Sciatic nerve (tissue), 2 donors: Measurements from ENCODE around the gene FGFRL1. TPM values are rescaled to one million over a fixed set of nuclear protein-coding genes. Genes with fewer than 3 reads are reported as not detected.
A peak's percentile ranks its signal among the peaks of the same experiment; 100 is the strongest.
"Not testable (repeated sequence)": the region's sequence is repeated elsewhere in the genome, so short reads cannot be mapped to it uniquely, and the experiment has no call there.

ENCODE experiments used
- ATAC-seq: fragments of 200-7000 bp; cut with Tn5 transposase; one replicate; pipeline ENCODE4 v1.9.1; 2020; ENCODE audit warnings: mild to moderate bottlenecking, moderate library complexity
- DNase-seq: peaks from one replicate; pipeline ENCODE4 v3.0.0-alpha.2; 2020; ENCODE audit warnings: low spot score
- intact Hi-C: fragments of 100-400 bp; cut with DNase I; formaldehyde crosslinking; loops from one replicate; pipeline ENCODE4 v1.14.2; 2022
- total RNA-seq: library from RNA; stranded (reverse); fragmentation: NEBNext Ultra II Directional; extraction: Animal tissue kit (Norgen Biotek cat#: 25700); gene quantifications from one replicate; pipeline ENCODE4 v1.2.1, GENCODE V29; 2021
- donor health status: DM: no; HTN: no; CAD: no.
- donor health status: DM: no; HTN: no; CAD: no.

The FGFRL1 gene
- total RNA-seq, 1 donor from 2014 or later: 16.6 TPM

DNA sequence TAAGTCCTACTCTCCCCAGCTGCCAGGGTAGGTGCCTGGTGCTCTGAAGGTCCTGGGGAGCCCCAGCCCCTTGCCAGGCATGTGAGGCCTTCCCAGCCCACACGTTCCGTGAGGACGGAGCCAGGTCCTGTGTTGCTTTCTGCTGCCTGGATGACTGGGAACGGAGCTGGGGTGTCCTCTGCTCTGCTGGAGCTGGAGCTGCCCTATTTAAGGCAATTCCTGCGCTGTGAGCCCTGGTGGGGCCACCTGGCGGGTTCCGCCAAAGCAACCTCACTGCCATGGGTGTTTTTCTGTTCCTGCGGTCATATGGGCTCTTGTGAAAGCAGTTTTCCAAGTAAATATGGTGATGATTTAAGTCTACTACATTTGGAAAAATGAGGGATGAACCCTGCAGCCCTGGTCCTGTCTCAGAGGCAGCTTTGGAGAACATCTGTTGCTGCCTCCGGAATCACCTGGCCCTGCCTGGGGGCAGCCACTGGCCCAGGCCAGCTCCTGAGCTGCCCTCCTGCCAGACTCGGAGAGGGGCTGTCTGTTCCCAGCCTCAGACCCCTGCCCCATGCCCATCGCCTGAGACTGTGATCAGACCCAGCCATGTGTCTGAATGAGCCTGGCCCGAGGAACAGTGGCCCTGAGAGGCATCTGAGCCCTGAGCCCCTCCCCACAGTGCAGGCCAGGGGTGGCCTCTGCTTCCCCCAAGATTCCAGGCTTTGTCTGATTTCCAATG, 33.2 kb downstream of the FGFRL1 start:
- ATAC-seq (no peak), DNase-seq (peak; percentile 61)
- intact Hi-C loops: no loop called here

DNA sequence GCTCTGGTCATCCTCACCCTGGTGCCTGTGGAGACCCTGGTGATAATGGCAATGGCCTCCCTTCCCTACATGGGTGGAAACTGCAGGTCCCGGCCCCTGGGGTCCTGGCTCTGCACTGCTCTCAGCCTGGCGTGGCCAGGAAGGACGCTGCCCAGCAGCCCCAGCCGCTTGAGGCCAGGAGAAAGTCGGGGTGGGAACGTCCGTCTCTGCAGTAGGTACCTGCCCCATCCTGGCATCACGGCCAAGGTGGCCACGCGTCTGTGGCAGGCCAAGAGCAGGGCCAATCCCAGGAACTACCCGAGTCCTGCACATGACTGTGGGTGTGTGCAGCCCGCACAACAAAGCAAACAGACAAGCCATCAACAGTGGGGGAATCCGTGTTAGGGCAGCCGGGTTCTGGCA, 33.8 kb downstream of the FGFRL1 start:
- ATAC-seq: no peak
- intact Hi-C loops: no loop called here
- DNase-seq: peak; percentile 56

DNA sequence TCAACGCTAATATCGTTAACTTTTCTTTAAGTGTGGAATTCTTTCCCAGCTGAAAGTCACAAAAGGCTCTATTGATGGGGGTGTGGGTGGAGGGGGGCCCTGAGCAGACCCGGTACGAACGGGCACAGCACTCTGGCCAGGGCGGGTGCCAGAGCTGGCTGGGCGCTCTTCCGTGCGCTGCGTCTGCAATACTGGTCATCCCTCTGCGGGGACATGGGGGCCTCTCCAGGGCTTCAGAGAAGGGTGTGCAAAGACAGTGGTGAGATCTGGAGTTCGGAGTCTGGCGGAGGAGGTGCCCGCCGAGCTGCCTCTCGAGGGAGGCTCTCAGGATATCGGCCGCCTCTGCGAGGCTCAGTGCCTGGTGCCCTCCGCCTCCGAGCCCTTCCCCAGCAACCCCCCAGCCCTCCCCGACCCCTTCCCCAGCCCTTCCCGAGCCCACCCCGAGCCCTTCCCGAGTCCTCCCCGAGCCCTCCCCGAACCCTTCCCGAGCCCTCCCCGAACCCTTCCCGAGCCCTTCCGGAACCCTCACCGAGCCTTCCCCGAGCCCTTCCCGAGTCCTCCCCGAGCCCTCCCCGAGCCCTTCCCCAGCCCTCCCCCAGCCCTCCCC, 34.3 kb downstream of the FGFRL1 start:
- intact Hi-C loops: no loop called here
- no peak for ATAC-seq
- peak; percentile 55 for DNase-seq

DNA sequence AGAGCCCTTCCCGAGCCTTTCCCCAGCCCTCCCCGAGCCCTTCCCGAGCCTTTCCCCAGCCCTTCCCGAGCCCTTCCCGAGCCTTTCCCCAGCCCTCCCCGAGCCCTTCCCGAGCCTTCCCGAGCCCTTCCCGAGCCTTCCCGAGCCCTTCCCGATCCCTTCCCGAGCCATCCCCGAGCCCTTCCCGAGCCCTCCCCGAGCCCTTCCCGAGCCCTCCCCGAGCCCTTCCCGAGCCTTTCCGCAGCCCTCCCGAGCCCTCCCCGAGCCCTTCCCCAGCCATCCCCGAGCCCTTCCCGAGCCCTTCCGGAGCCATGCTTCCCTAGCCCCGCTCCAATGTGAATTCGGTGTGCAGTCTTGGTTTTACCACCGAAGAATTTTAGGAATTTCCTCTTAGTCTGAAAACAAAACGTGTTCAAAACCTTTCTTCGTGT, 35.2 kb downstream of the FGFRL1 start:
- intact Hi-C loops: not testable (repeated sequence)
- ATAC-seq: peak; percentile 14
- peak; percentile 87 for DNase-seq

DNA sequence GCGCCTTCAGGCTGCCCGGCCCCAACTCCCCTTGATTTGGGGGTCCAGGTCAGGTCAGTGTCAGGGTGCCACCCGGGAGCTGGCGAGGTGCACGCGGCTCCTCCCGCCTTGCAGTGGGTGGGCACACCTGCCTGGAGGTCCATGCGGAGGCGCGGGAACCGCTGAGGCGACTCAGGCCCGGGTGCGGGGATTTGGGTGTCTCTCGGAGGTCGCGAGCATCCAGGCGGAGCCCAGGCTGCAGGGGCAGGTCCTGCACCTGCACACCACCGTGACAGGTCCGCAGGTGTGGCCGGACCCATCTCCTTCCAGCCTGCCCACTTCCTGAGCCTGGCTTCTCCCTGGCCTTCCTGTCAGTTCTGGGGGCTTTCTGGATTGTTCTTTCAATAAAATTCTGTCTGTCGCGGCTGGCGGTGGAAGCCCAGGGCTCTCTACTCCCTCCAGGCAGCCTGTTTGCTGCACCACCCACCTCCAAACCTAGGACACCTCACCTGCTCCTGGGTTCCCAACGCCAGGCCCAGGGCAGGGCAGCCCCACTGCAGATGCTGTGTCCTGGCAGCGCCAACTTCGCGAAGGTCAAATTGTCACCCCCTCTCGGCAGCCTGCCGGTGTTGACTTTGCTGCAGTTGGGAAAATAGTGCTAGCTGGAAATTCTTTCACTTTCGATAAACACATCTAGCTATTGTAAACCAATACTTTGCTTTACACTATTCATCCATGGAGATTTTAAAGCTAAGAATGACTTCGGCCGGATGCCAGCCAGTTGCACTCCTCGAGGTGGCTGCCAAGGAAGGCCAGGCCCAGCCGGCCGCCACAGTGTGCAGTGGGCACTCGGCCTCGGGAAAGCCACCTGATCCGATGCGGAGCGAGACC, 35.9 kb downstream of the FGFRL1 start:
- DNase-seq (peak; percentile 69), ATAC-seq (no peak)
- intact Hi-C loops: no loop called here

DNA sequence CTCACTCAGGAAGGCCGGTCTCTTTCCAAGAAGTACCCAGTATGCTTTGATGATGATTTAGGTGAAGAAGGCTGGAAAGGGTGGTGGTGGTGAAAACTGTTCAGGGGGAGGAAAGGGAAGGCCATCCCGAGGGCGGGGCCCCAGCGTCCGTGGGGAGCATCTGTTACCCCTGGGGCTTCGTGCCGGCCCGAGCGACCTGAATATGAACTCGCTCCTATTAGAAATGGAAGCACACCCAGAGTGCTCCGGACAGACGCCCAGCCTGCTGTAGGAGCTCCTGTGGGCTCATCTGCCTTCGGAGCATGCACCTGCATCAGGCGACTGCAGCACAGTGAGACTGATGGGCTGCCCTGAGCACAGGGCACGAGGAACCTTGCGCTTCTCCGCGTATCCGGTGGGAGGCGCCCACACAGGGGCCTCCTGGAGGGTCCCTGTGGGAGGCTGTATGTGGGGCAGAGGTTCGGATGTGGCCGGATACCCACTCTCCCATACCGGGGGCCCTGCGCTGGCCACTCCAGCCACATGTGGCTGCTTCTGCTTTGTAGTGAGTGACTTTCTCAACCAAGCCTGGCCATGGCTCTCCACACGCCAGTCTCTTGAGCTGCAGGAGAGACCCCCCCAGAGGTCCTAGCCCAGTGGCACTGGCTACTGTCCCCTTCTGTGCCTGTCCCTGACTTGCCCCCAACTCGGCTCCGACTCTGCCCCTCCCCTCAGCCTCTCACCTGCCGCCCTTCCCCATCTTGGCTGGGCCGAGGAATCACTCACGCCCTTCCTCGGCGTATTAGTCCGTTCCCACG, 36.7 kb downstream of the FGFRL1 start:
- ATAC-seq: no peak
- DNase-seq: peak; percentile 57
- intact Hi-C loops: no loop called here

DNA sequence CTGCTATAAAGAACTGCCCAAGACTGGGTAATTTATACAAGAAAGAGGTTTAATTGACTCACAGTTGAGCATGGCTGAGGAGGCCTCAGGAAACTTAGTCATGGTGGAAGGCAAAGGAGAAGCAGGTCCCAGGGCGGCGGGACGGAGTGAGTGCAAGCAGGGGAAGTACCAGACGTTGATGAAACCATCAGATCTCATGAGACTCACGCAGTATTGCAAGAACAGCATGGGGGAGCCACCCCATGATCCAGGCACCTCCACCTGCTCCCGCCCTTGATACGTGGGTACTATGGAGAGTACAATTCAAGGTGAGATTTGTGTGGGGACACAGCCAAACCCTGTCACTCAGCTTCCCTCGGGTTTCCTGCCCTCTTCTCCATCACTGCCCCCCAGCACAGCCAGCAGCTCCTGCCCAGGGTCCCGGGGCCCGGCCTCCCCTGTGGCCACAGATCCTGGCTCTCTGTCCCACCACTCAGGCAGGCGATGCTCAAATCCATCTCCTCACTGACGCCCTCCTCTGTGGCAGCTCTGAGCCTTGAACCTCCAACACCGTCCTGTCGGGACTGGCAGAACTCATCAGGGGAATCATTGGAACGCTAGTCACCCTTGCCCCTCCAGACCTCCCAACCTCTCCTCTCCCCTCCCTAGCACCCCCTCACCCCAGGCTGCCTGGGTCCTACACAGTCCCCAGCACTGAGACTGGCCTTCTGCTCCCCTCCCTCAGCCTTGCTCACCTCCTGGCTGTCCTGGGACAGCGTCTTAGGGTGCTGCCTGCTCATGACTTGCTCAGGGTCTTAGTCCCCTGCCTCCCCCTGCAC, 37.6 kb downstream of the FGFRL1 start:
- intact Hi-C loops: no loop called here
- peak; percentile 58 for DNase-seq

DNA sequence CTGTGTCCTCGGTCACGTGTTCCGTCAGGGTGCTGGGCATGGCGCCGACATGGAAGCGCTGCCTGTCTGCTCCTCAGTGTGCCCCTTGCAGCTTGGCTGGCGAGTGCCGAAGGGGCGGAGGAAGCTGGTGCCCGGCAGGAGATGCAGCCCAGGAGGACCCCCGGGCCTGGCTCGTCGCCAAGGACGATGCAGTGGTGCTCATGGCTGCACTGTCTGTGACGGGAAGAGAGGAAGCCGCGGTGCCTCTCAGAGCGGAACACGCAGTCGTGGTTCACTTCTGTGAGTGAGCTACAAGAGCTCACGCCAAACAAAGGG, 38.1 kb downstream of the FGFRL1 start:
- DNase-seq (peak; percentile 61), ATAC-seq (no peak)
- intact Hi-C loops: no loop called here

More for the DNA sequence above, 37.6 kb downstream of the FGFRL1 start:
- ATAC-seq: no peak

DNA sequence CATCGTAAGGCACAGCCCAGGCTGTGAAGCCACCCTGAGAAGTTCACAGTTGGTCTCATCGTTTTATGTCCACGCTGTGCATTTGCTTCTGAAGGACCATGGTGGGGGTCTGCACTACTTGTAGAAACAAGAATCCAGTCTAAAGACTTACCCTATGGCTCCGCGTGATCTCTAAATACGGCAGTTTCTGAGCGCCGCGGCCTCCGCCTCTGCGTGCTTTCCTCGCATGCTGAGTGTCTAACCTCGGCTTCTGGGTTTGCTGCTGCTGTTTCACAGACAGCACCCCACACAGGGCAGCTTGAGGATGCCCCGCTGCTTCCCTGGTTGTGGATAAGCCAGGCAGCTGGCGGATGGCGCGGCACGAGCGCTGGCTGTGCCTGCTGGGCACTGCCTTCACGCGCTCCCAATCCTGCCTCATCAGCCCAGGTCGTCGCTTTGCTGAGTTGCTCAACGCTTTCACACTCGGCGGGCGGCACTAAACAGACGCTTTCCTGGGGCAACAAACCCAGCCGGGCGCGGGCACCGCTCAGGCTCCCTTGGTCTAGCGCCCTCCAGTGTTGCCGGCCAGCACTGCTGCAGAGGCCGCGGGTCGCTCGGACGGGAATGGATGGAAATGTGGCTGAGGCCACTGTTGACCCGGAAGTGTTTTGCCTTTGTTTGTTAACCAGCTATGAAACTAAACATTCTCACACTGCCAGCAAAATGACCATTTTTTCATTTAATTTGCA, 39.2 kb downstream of the FGFRL1 start:
- intact Hi-C loops: no loop called here
- DNase-seq: peak; percentile 59
- ATAC-seq: no peak

DNA sequence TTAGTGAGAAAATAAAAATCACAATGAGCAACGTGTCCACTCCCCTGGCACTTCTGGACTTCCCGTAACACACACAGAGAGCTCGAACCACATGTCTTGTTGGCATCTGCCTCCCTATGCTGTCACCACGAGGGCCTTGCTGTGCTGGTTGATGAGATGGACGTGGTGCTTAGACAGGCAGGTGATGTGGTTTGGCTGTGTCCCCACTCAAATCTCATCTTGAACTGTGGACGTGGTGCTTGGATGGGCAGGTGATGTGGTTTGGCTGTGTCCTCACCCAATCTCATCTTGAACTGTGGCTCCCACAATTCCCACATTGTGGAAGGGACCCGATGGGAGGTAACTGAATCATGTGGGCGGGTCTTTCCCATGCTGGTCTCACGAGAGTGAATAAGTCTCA, 40.0 kb downstream of the FGFRL1 start:
- intact Hi-C loops: no loop called here
- no peak for DNase-seq
- ATAC-seq: no peak

DNA sequence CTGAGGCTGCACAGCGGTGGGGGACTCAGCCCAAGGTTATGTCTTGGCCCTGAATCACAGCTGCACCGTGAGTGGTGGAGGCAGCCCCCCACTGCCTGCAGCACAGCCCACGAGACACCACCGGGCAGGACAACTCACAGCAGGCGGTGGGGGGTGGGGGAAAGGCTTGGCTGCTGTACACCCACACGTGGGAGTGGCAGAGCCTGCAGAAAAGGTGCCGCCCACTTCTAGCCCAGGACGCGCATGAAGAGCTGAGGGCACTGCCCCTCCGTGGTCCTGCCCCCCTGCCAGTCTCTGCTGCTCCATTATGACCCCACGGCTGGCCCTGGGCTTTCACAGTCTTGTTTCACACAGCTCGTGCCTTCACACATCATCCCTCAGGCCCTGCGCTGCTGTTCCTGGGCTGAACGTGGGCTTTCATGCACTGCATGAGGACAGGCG, 40.8 kb downstream of the FGFRL1 start:
- intact Hi-C loops: no loop called here

DNA sequence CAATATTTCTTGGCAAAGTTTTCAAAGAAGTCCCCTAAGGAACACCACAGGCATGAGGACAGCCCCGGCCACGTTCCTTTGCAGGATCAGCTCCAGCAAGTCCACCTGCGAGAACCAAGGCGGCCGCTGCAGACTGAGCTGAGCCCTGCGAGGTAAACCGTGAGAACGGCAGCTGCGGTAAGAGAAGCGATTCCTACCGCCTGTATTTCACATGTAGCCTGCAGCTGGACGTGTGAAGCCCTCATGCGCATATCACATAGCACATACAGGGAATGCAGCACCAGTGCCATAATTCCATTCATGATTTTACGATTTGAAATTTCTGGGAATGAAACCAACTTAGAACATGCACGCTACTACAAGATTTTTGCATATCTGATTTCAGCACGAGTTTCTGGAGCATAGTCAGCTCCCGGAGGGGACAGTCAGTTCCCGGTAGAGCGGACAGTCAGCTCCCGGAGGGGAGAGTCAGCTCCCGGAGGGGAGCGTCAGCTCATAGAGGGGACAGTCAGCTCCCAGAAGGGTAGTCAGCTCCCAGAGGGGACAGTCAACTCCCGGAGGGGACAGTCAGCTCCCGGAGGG, 41.7 kb downstream of the FGFRL1 start:
- DNase-seq: peak; percentile 51
- intact Hi-C loops: no loop called here
- no peak for ATAC-seq

More for the DNA sequence above, 40.8 kb downstream of the FGFRL1 start:
- DNase-seq (peak; percentile 47), ATAC-seq (no peak)

DNA sequence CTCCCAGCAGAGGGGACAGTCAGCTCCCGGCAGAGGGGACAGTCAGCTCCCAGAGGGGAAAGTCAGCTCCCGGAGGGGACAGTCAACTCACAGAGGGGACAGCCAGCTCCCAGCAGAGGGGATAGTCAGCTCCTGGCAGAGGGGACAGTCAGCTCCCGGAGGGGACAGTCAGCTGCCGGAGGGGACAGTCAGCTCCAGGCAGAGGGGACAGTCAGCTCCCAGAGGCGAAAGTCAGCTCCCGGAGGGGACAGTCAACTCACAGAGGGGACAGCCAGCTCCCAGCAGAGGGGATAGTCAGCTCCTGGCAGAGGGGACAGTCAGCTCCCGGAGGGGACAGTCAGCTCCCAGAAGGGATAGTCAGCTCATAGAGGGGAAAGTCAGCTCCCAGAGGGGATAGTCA, 42.5 kb downstream of the FGFRL1 start:
- DNase-seq, intact Hi-C loops: not testable (repeated sequence)

DNA sequence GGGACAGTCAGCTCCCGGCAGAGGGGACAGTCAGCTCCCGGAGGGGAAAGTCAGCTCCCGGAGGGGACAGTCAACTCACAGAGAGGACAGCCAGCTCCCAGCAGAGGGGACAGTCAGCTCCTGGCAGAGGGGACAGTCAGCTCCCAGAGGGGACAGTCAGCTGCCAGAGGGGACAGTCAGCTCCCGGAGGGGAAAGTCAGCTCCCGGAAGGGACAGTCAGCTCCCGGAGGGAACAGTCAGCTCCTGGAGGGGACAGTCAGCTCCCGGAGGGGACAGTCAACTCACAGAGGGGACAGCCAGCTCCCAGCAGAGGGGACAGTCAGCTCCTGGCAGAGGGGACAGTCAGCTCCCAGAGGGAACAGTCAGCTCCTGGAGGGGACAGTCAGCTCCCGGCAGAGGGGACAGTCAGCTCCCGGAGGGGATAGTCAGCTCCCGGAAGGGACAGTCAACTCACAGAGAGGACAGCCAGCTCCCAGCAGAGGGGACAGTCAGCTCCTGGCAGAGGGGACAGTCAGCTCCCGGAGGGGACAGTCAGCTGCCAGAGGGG, 43.3 kb downstream of the FGFRL1 start:
- DNase-seq, intact Hi-C loops, ATAC-seq: not testable (repeated sequence)

More for the DNA sequence above, 42.5 kb downstream of the FGFRL1 start:
- not testable (repeated sequence) for ATAC-seq

DNA sequence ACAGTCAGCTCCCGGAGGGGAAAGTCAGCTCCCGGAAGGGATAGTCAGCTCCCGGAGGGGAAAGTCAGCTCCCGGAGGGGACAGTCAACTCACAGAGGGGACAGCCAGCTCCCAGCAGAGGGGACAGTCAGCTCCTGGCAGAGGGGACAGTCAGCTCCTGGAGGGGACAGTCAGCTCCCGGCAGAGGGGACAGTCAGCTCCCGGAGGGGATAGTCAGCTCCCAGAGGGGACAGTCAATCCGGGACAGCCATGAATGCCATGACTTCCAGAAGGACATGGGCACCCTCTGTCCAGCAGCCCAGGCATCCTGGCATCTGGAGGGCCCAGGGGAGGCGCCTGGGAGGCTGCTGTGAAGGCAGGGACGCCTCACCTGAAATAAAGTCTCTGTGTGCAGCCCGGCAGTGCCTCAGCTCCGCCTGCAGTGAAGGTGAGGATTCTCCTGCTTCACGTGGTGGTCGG, 43.8 kb downstream of the FGFRL1 start:
- DNase-seq, intact Hi-C loops, ATAC-seq: not testable (repeated sequence)

DNA sequence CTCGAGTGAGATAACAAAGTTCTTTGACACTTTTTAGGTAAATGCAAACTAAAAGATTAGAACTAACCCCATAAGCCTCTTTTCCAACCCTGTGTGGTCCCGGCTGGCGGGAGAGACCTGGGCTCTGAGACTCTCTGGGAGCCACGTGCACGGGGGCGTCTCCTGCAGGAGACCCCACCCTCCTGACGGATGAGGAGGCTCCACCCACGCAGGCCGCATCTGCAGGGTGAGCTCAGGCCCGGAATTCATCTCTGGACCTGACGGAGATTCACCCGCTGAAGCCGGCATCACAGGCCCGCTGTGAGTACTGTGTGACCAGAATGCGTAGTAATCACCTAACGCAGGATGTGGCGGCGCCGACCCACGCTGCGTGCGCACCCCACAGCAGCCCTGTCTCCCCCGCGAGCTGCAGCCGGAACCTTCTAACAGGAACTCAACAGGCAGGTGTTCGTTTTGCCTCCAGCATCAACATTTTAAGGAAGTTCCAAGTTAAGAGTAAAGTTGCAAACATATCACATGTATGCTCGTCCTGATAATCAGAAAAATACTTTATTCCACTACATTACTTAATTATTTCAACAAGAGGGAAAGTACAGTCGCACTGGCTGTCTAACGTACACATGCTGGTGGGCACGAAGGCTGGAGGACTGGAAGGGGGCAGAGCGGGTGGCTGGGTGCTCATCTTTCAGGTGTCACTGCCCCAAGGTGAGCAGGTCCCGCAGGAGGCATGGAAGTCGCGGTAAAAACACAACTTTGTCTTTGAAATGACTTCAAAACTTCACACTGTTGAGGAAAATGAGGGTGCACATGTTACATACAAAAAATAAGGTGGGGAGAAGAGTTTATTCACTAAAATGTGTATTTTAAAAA, 44.5 kb downstream of the FGFRL1 start:
- DNase-seq: peak; percentile 67
- intact Hi-C loops: no loop called here
- ATAC-seq: peak; percentile 78
